ENCODE data around the gene LCE1A. TPM values are rescaled to one million over a fixed set of nuclear protein-coding genes. Genes with fewer than 3 reads are reported as not detected.

Gene LCE1A
- total RNA-seq, 1 donor from 2014 or later, result not detected

GRCh38 chr1:152855661-152856060 lies 28.4 kb downstream of the LCE1A start:
- no peaks in the 10 kb centered on the region for H3K4me1 Mint-ChIP-seq
- H3K4me3 Mint-ChIP-seq, result no peak overlapping the region
- H3K36me3 Mint-ChIP-seq, result no peaks in the 10 kb centered on the region
- peaks cover 13% of the 10 kb centered on the region for H3K9me3 Mint-ChIP-seq
- H3K36me3 ChIP-seq, result no peaks in the 10 kb centered on the region
- H4K20me1 ChIP-seq (ENCODE audit: low read depth), result no peaks in the 10 kb centered on the region
- peaks cover 20% of the 10 kb centered on the region for H3K9me3 ChIP-seq (ENCODE audit: low read depth)
- H3K27ac ChIP-seq, result no peak overlapping the region
- H3K79me2 ChIP-seq (ENCODE audit: low read depth), result no peaks in the 10 kb centered on the region
- no peaks in the 10 kb centered on the region for H3K27me3 ChIP-seq
- DNase-seq (ENCODE audit: low spot score), result no peak
- no peaks in the 10 kb centered on the region for H3F3A ChIP-seq (ENCODE audit: low read depth)
- TF ChIP-seq CTCF (IDR thresholded peaks at IDR 0.05) (no peak), EZH2phosphoT487 (IDR thresholded peaks at IDR 0.05) (no peak), EZH2 (IDR thresholded peaks at IDR 0.05) (no peak)
- H2AFZ ChIP-seq (replicated peaks), result no peak overlapping the region
- H3K9ac ChIP-seq, result no peak overlapping the region
- H3K4me1 ChIP-seq, result no peaks in the 10 kb centered on the region
- no peak overlapping the region for H3K4me2 ChIP-seq
- no peak overlapping the region for H3K27ac Mint-ChIP-seq
- no peaks in the 10 kb centered on the region for H3K27me3 Mint-ChIP-seq (ENCODE audit: insufficient read depth, low read depth)
- H3K4me3 ChIP-seq, result no peak overlapping the region

GRCh38 chr1:152858062-152858461 lies 30.8 kb downstream of the LCE1A start:
- no peak overlapping the region for H3K4me3 ChIP-seq
- peaks cover 32% of the 10 kb centered on the region for H3K9me3 ChIP-seq (ENCODE audit: low read depth)
- no peak for DNase-seq (ENCODE audit: low spot score)
- H3K4me1 ChIP-seq, result no peaks in the 10 kb centered on the region
- H3K9me3 Mint-ChIP-seq, result peaks cover 16% of the 10 kb centered on the region
- TF ChIP-seq CTCF (IDR thresholded peaks at IDR 0.05) (no peak), EZH2 (IDR thresholded peaks at IDR 0.05) (no peak), EZH2phosphoT487 (IDR thresholded peaks at IDR 0.05) (no peak)
- H3K4me1 Mint-ChIP-seq, result no peaks in the 10 kb centered on the region
- H3F3A ChIP-seq (ENCODE audit: low read depth), result no peaks in the 10 kb centered on the region
- no peaks in the 10 kb centered on the region for H3K27me3 ChIP-seq
- H3K79me2 ChIP-seq (ENCODE audit: low read depth), result no peaks in the 10 kb centered on the region
- no peak overlapping the region for H3K4me3 Mint-ChIP-seq
- no peak overlapping the region for H3K4me2 ChIP-seq
- H3K27me3 Mint-ChIP-seq (ENCODE audit: insufficient read depth, low read depth), result no peaks in the 10 kb centered on the region
- no peak overlapping the region for H3K27ac Mint-ChIP-seq
- H3K27ac ChIP-seq, result no peak overlapping the region
- H3K9ac ChIP-seq, result no peak overlapping the region
- no peak overlapping the region for H2AFZ ChIP-seq (replicated peaks)
- no peaks in the 10 kb centered on the region for H3K36me3 Mint-ChIP-seq
- H3K36me3 ChIP-seq, result no peaks in the 10 kb centered on the region
- no peaks in the 10 kb centered on the region for H4K20me1 ChIP-seq (ENCODE audit: low read depth)

GRCh38 chr1:152859696-152860095 lies 32.4 kb downstream of the LCE1A start, which contains the start of gene LCE7A:
TSS of gene LCE7A (plus strand) at chr1:152859996. CDS start at chr1:152860698, 702 bp downstream.
- Histone ChIP-seq H3K27me3 (no peaks in the 10 kb centered on the region), H3K79me2 (ENCODE audit: low read depth) (no peaks in the 10 kb centered on the region), H3K9me3 (ENCODE audit: low read depth) (peaks cover 39% of the 10 kb centered on the region), H4K20me1 (ENCODE audit: low read depth) (no peaks in the 10 kb centered on the region), H3F3A (ENCODE audit: low read depth) (no peaks in the 10 kb centered on the region), H3K4me1 (no peaks in the 10 kb centered on the region), H3K9ac (no peak within 1 kb of the TSS), H3K27ac (no peak within 1 kb of the TSS), H2AFZ (replicated peaks) (no peak within 1 kb of the TSS), H3K4me2 (no peak within 1 kb of the TSS), H3K4me3 (no peak within 1 kb of the TSS), H3K36me3 (no peaks in the 10 kb centered on the region)
- no peak for DNase-seq (ENCODE audit: low spot score)
- Mint-ChIP-seq H3K4me1 (no peaks in the 10 kb centered on the region), H3K27ac (no peak within 1 kb of the TSS), H3K4me3 (no peak within 1 kb of the TSS), H3K27me3 (ENCODE audit: insufficient read depth, low read depth) (no peaks in the 10 kb centered on the region), H3K36me3 (no peaks in the 10 kb centered on the region), H3K9me3 (peaks cover 14% of the 10 kb centered on the region)
- TF ChIP-seq CTCF (IDR thresholded peaks at IDR 0.05), result no peak
- TF ChIP-seq EZH2phosphoT487 (IDR thresholded peaks at IDR 0.05), result no peak
- TF ChIP-seq EZH2 (IDR thresholded peaks at IDR 0.05), result no peak

Data from neural progenitor cell (in vitro differentiated cells).